H1 (cell line): ENCODE measurements around the gene FOLR3. TPM values are rescaled to one million over a fixed set of nuclear protein-coding genes. Genes with fewer than 3 reads are reported as not detected.

ENCODE experiments used
- CTCF ChIA-PET: fragments of 300-600 bp; sonication (Branson Sonifier 250); formaldehyde crosslinking; loops from one replicate; lab custom pipeline; 2021; ENCODE audit not compliant: partially characterized antibody; lab: Charles Lee
- POLR2A ChIA-PET: fragments of 300-600 bp; sonication (Branson Sonifier 250); formaldehyde crosslinking; loops from one replicate; lab custom pipeline; 2021; ENCODE audit warnings: inconsistent platforms; ENCODE audit not compliant: partially characterized antibody; lab: Charles Lee
- DNase-seq, 2 experiments: peaks; one replicate each; pipeline versions ENCODE4 v3.0.0 to v3.0.0-alpha.2; 2010 to 2022; ENCODE audit warnings: low spot score in 2 of 2, low read depth in 1 of 2, mixed read lengths in 1 of 2
- FAIRE-seq: peaks from 2 replicates; lab custom pipeline; 2011; peaks lifted over from hg19 to GRCh38; lab: Jason Lieb, UNC
- H2AFZ ChIP-seq: 2 replicates; pipeline ENCODE4 v1.8.1; 2012; ENCODE audit warnings: low read length, inconsistent platforms
- H2AK5ac ChIP-seq: 2 replicates; pipeline ENCODE4 v1.6.1; 2013; ENCODE audit warnings: low read depth, low read length
- H2BK120ac ChIP-seq: replicated peaks from 2 replicates; pipeline ENCODE3; 2013; ENCODE audit warnings: low read depth, low read length, inconsistent platforms
- H2BK12ac ChIP-seq: 2 replicates; pipeline ENCODE4 v1.6.1; 2013; ENCODE audit warnings: low read depth, low read length
- H2BK15ac ChIP-seq: 2 replicates; pipeline ENCODE4 v1.6.1; 2013; ENCODE audit warnings: low read length
- H2BK20ac ChIP-seq: 2 replicates; pipeline ENCODE4 v1.6.1; 2013; ENCODE audit warnings: low read length
- H2BK5ac ChIP-seq: 2 replicates; pipeline ENCODE4 v1.6.1; 2013; ENCODE audit warnings: low read depth, low read length
- H3K14ac ChIP-seq: 2 replicates; pipeline ENCODE4 v1.6.1; 2013; ENCODE audit warnings: inconsistent platforms; ENCODE audit not compliant: insufficient read length
- H3K18ac ChIP-seq: 2 replicates; pipeline ENCODE4 v1.6.1; 2013; ENCODE audit warnings: low read length; ENCODE audit errors: extremely low read depth
- H3K23ac ChIP-seq: 2 replicates; pipeline ENCODE4 v1.6.1; 2013; ENCODE audit warnings: inconsistent platforms; ENCODE audit not compliant: insufficient read length
- H3K23me2 ChIP-seq: 2 replicates; pipeline ENCODE4 v1.6.1; 2013; ENCODE audit warnings: low read depth, low read length
- H3K27ac ChIP-seq: 2 replicates; pipeline ENCODE4 v1.6.1; 2011; ENCODE audit warnings: low read depth, low read length, inconsistent platforms
- H3K27me3 ChIP-seq, 4 experiments: replicated peaks in 1 of 4; 1 replicate in 1 of 4; 2 replicates in 3 of 4; pipeline versions ENCODE4 v1.6.1 to v1.8.1; 2011 to 2013; ENCODE audit warnings: low read length in 3 of 4, mild to moderate bottlenecking in 3 of 4, inconsistent platforms in 2 of 4, mixed read lengths in 2 of 4, moderate library complexity in 1 of 4; ENCODE audit not compliant: control insufficient read depth in 3 of 4, insufficient read depth in 3 of 4; ENCODE audit errors: extremely low read depth in 1 of 4
- H3K36me3 ChIP-seq, 4 experiments: 2 replicates each; pipeline versions ENCODE4 v1.6.1 to v1.8.1; 2011 to 2013; ENCODE audit warnings: mild to moderate bottlenecking in 4 of 4, low read length in 3 of 4, moderate library complexity in 2 of 4, control low read depth in 1 of 4, inconsistent platforms in 1 of 4; ENCODE audit not compliant: insufficient read depth in 4 of 4, control insufficient read depth in 2 of 4
- H3K4ac ChIP-seq: replicated peaks from 2 replicates; pipeline ENCODE3; 2013; ENCODE audit warnings: low read length, low read depth, mixed read lengths, inconsistent platforms; ENCODE audit not compliant: insufficient read length
- H3K4me1 ChIP-seq, 4 experiments: replicated peaks in 1 of 4; 1 replicate in 1 of 4; 2 replicates in 3 of 4; pipeline versions ENCODE4 v1.6.1 to v1.8.1; 2011 to 2013; ENCODE audit warnings: low read length in 3 of 4, inconsistent platforms in 2 of 4, mixed read lengths in 1 of 4; ENCODE audit not compliant: insufficient read depth in 4 of 4, control insufficient read depth in 3 of 4
- H3K4me2 ChIP-seq, 2 experiments: 2 replicates each; pipeline versions ENCODE4 v1.6.1 to v1.8.1; 2011 to 2013; ENCODE audit warnings: low read depth in 2 of 2, low read length in 2 of 2, control low read depth in 1 of 2, inconsistent platforms in 1 of 2, mild to moderate bottlenecking in 1 of 2; ENCODE audit not compliant: insufficient read depth in 1 of 2
- H3K4me3 ChIP-seq, 4 experiments: fragments of 200-600, 300-600 bp in 1 of 4; sonication (generic), shearing (Covaris generic), sonication (Bioruptor Twin) in 1 of 4; 2 replicates each; pipeline versions ENCODE4 v1.5.1 to v1.8.1; 2011 to 2016; ENCODE audit warnings: low read length in 4 of 4, low read depth in 3 of 4, control low read depth in 2 of 4, inconsistent platforms in 2 of 4, mild to moderate bottlenecking in 2 of 4, mixed read lengths in 1 of 4, moderate library complexity in 1 of 4; ENCODE audit not compliant: insufficient read depth in 2 of 4; ENCODE audit errors: extremely low read depth in 1 of 4
- H3K56ac ChIP-seq: replicated peaks from 2 replicates; pipeline ENCODE3; 2013; ENCODE audit warnings: low read depth, mild to moderate bottlenecking, mixed read lengths, low read length, inconsistent platforms; ENCODE audit not compliant: insufficient read length
- H3K79me1 ChIP-seq: 2 replicates; pipeline ENCODE4 v1.6.1; 2013; ENCODE audit warnings: low read depth, low read length, control low read depth
- H3K79me2 ChIP-seq, 2 experiments: 2 replicates each; pipeline versions ENCODE4 v1.6.1 to v1.8.1; 2012 to 2013; ENCODE audit warnings: low read length in 2 of 2, mild to moderate bottlenecking in 2 of 2, inconsistent platforms in 1 of 2; ENCODE audit not compliant: insufficient read depth in 2 of 2, control insufficient read depth in 1 of 2
- H3K9ac ChIP-seq, 4 experiments: replicated peaks in 1 of 4; 1 replicate in 1 of 4; 2 replicates in 3 of 4; pipeline versions ENCODE4 v1.6.1 to v1.8.1; 2011 to 2013; ENCODE audit warnings: low read depth in 3 of 4, low read length in 3 of 4, control low read depth in 2 of 4, mild to moderate bottlenecking in 2 of 4, moderate library complexity in 2 of 4, inconsistent platforms in 1 of 4; ENCODE audit errors: extremely low read depth in 1 of 4
- H3K9me3 ChIP-seq, 2 experiments: 2 replicates each; pipeline versions ENCODE4 v1.6.1 to v1.8.1; 2012 to 2013; ENCODE audit warnings: mild to moderate bottlenecking in 2 of 2, moderate library complexity in 2 of 2, control low read depth in 1 of 2, inconsistent platforms in 1 of 2, low read depth in 1 of 2, low read length in 1 of 2, mixed read lengths in 1 of 2; ENCODE audit not compliant: insufficient read depth in 2 of 2
- H4K20me1 ChIP-seq, 2 experiments: replicated peaks in 1 of 2; 2 replicates each; pipeline versions ENCODE3 to v1.8.1; 2011 to 2013; ENCODE audit warnings: inconsistent platforms in 2 of 2, low read length in 2 of 2, mild to moderate bottlenecking in 1 of 2; ENCODE audit not compliant: insufficient read depth in 2 of 2, control insufficient read depth in 1 of 2
- H4K5ac ChIP-seq: 2 replicates; pipeline ENCODE4 v1.6.1; 2013; ENCODE audit warnings: low read length, low read depth, mixed read lengths, inconsistent platforms; ENCODE audit not compliant: insufficient read length
- H4K8ac ChIP-seq: 2 replicates; pipeline ENCODE4 v1.8.0; 2013; ENCODE audit warnings: mild to moderate bottlenecking, moderate library complexity, low read length, inconsistent platforms; ENCODE audit not compliant: insufficient read depth; ENCODE audit errors: extremely low read depth
- H4K91ac ChIP-seq: replicated peaks from 2 replicates; pipeline ENCODE3; 2013; ENCODE audit warnings: low read length, mixed read lengths, inconsistent platforms; ENCODE audit not compliant: insufficient read length
- RAD21 ChIP-seq, 2 experiments: IDR thresholded peaks in 1 of 2; conservative IDR thresholded peaks in 1 of 2; 2 replicates each; pipeline ENCODE4 v1.6.1; 2011; ENCODE audit warnings: low read depth in 2 of 2, low read length in 2 of 2, improper control_type of control experiment in 1 of 2, inconsistent platforms in 1 of 2, mild to moderate bottlenecking in 1 of 2, moderate library complexity in 1 of 2
- WGBS, 2 experiments: shearing (Covaris generic) in 1 of 2; methylation state at CpG; one replicate each; pipeline versions ENCODE4 v1.1.6 to v1.1.7; 2013 to 2015; ENCODE audit warnings: low lambda C conversion rate in 2 of 2, mixed read lengths in 2 of 2, inconsistent platforms in 1 of 2, low coverage in 1 of 2, missing lambda C conversion rate in 1 of 2; ENCODE audit not compliant: insufficient replicate concordance in 2 of 2, insufficient coverage in 1 of 2, insufficient read length in 1 of 2; ENCODE audit errors: extremely low coverage in 1 of 2, missing lambda C conversion rate in 1 of 2; 5-methylcytosine and 5-hydroxymethylcytosine counted together
- polyA plus RNA-seq, 7 experiments: library from polyadenylated mRNA; depleted of rRNA in 3 of 7; stranded (reverse) in 5 of 7; unstranded in 2 of 7; fragments of >200 nt in 5 of 7; fragments of 200-250 nt in 2 of 7; gene quantifications; 1 replicate in 5 of 7; 2 replicates in 1 of 7; 4 replicates in 1 of 7; pipeline versions ENCODE4 v1.2.1 to v1.2.3, GENCODE V29; 2011 to 2013; ENCODE audit warnings: missing spikeins in 2 of 7, mixed read lengths in 2 of 7
- total RNA-seq: library from RNA; stranded (reverse); fragmentation: NEBNext Ultra II Directional; extraction: Animal tissue kit (Norgen Biotek cat#: 25700); gene quantifications from 2 replicates; pipeline ENCODE4 v1.2.1, GENCODE V29; 2021

Gene FOLR3
- total and polyA plus RNA-seq, 2 of the 8 experiments (the other 6 are each of a cell fraction or from before 2014, with no cell fraction given) = not detected

DNA sequence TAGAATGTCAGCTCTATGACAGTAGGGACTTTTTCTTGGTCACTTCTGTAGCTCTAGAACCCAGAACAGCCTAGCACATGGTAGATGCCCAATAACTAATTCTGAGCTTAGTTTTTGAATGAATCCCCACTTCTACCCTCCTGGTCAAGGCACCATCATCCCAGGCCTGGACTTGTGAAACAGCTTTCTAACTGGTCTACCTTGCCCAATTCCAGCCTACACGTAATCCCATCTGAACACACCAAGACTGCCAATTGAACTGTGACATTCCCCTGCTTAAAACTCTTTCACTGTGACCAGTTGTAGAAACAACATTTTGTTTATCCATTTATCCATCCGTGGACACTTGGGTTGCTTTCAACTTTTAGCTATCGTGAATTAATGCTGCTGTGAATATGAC lies 6.1 kb upstream of the FOLR3 start:
- no peak overlapping the region for H2AK5ac ChIP-seq
- TF ChIP-seq RAD21 (IDR thresholded peaks at IDR 0.05 in 1 of 2, conservative IDR thresholded peaks at IDR 0.05 in 1 of 2; ENCODE audit: low read depth in 2 of 2, low read length in 2 of 2) = no peak

More for the DNA sequence above, 6.1 kb upstream of the FOLR3 start:
- Histone ChIP-seq H3K9ac (no peak overlapping the region), H3K79me2 (no peaks in the 10 kb centered on the region), H3K4ac (no peak overlapping the region), H3K9me3 (peaks cover 14 to 16% of the 10 kb centered on the region in 2 experiments), H3K56ac (no peak overlapping the region), H3K36me3 (no peaks in the 10 kb centered on the region), H3K14ac (no peak overlapping the region), H3K27ac (no peak overlapping the region), H3K4me1 (no peaks in the 10 kb centered on the region), H3K23ac (no peak overlapping the region), H3K4me2 (no peak overlapping the region), H3K23me2 (no peaks in the 10 kb centered on the region; the same call in 1 of the 2 replicates), H4K8ac (no peak overlapping the region), H2BK12ac (no peak overlapping the region), H2BK15ac (no peak overlapping the region), H4K91ac (no peak overlapping the region), H3K27me3 (no peaks in the 10 kb centered on the region; a peak in 2 of 7 replicates), H3K4me3 (no peak overlapping the region), H2BK120ac (no peak overlapping the region), H2BK5ac (no peak overlapping the region), H4K5ac (no peak overlapping the region), H2AFZ (no peak overlapping the region), H3K18ac (no peak overlapping the region), H3K79me1 (no peaks in the 10 kb centered on the region), H4K20me1 (no peaks in the 10 kb centered on the region), H2BK20ac (no peak overlapping the region)
- POLR2A ChIA-PET = interaction anchor here (0.6 kb wide), 1 partner anchor 19 kb away, joined by 3 read pairs; no protein-coding TSS in a partner anchor
- DNase-seq (no peak), FAIRE-seq (no peak)
- WGBS, 2 experiments = 74% methylated on average over 3 of the region's 3 CpGs; no CpG with 5 or more reads in 1 of the 2 experiments
- CTCF ChIA-PET = interaction anchor here (1.0 to 3.7 kb wide), 3 partner anchors 15 to 54 kb away, joined by 3 to 12 read pairs (median 5); no protein-coding TSS in a partner anchor
